ENCODE results near the gene POMT1.
"Not testable (repeated sequence)": the region's sequence is repeated elsewhere in the genome, so short reads cannot be mapped to it uniquely, and the experiment has no call there.

Gene POMT1, protein sequence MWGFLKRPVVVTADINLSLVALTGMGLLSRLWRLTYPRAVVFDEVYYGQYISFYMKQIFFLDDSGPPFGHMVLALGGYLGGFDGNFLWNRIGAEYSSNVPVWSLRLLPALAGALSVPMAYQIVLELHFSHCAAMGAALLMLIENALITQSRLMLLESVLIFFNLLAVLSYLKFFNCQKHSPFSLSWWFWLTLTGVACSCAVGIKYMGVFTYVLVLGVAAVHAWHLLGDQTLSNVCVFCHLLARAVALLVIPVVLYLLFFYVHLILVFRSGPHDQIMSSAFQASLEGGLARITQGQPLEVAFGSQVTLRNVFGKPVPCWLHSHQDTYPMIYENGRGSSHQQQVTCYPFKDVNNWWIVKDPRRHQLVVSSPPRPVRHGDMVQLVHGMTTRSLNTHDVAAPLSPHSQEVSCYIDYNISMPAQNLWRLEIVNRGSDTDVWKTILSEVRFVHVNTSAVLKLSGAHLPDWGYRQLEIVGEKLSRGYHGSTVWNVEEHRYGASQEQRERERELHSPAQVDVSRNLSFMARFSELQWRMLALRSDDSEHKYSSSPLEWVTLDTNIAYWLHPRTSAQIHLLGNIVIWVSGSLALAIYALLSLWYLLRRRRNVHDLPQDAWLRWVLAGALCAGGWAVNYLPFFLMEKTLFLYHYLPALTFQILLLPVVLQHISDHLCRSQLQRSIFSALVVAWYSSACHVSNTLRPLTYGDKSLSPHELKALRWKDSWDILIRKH

DNA sequence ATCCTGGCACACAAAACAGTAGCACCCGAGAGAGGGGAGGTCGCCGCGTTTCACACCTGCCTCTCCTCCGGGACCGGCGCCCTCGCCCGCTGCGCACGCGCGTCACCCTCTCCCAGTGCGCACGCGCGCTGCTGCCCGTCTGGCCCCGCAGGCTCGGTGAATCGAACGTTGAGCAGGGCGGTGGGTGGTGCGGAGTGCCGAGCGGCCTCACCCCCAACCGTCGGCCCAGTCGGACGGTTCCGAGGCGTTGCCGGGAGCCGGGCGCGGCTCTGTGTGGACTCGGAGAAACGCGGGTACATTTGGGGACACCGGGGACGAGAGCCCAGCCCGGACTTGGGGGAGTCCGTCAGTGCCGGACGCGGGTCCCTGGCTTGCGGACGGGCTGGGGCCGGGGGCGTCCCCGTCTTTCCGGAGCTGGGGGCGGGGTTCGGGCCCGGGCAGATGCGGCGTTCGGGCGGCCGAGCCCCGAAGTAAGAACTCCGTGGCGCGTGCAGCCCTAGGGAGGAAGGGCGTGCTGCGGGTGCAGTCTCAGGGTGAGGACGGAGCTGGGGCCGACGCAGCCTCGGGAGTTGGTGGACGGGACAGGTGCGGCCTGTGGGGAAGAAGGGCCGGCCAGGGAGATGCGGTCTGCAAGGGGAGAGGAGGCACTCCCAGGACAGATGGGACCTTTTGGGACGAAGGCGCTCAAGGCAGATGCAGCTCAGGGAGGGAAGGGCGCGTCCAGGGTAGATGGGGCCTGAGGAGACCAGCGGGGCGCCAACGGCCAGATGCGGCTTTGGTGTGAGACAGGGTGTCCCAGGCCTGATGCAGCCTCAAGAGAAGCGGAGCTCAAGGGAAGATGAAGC lies at the start of gene POMT1:
TSS of gene POMT1 (plus strand) at position 138 of the 845 bp plus-strand sequence. CDS start 1,301 bp downstream, outside the sequence.
- DNase-seq: peak; percentile 51

- DNase-seq: no peak
These were observed 48.7 kb upstream of the POMT1 start for GRCh38 chr9:131454028-131454427.

DNA sequence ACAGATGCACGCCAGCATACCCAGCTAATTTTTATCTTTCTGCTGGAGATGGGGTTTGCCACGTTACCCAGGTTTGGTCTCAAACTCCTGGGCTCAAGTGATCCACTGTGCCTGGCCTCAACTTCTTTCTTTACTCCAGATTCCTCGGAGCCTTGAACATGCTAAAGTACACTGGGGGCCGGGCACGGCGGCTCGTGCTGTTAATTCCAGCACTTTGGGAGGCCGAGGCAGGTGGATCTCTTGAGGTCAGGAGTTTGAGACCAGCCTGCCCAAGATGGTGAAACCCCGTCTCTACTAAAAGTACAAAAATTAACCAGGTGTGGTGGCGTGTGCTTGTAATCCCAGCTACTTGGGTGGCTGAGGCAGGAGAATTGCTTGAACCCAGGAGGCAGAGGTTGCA lies 47.1 kb upstream of the POMT1 start:
- not testable (repeated sequence) for DNase-seq

DNA sequence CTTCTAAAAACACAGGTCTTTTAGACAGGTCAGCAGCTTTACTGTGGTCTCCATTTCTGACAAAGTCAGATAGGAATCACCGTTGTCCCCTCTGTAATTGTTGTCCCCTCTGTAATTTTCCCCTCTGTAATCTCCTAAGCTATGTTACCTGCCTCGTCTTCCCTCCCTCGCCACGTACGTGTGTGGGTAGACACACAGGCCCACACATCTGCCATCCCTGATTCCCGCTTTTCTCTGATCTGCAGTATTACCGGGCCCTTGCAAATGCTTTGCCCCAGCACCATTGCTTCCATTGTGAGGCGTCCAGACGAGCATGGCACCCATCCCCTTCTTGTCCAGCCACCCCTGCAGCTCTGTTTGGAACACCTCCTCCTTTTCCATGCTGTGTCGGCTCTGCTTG lies 45.0 kb upstream of the POMT1 start:
- no peak for DNase-seq

GRCh38 chr9:131459056-131459455 lies 43.7 kb upstream of the POMT1 start:
- no peak for DNase-seq

DNA sequence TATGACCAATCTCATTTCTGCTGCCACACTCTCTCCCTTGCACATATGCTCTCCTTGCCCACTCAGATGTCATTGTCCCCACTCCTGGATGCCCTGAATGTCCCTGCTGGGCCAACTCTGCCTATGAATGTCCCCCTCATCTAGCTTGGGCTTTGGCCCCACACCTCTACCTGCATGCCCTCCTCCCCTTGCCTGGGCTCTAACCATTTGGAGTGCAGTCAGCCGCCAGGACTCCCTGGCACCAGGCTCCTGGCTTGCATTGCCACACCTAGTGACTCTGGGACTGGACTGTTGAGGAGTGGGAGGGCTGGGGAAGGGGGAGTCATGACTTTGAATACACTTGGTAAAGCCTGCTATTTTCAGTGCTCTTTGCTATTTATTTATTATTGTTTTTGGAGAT lies 41.6 kb upstream of the POMT1 start:
- no peak for DNase-seq

- no peak for DNase-seq
These were observed 38.2 kb upstream of the POMT1 start for GRCh38 chr9:131464354-131465000.

- DNase-seq: no peak
These were observed 37.3 kb upstream of the POMT1 start for GRCh38 chr9:131465401-131465800.

DNA sequence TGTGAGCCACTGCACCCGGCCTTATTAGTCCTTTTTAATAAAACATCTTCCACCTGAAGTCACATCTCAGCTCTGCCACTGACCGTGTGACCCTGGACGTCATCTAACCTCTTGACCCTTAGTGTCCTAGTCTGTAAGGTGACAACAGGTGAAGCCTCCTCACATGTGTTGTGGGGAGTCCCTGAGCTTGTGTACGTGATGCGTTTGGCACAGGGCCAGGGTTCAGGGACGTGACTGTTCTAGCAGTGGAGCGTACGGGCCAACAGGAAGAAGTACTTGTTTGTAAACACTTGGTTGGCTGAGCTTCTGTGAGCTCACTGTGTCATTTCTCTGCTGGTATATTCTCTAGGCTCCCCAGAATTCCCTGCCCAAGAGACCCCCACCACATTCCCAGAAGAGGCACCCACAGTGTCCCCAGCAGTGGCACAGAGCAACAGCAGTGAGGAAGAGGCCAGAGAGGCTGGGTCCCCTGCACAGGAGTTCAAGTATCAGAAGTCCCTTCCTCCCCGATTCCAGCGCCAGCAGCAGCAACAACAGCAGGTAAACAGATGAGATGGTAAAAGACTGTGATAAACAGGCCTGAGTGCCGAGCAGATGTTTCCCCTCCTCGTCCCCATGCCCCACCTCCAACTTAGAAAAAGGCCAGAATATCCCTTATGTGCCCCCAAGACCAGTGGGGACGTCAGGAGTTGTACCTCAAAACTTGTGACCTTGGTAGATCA lies 35.3 kb upstream of the POMT1 start:
- no peak for DNase-seq

GRCh38 chr9:131468031-131468430 lies 34.7 kb upstream of the POMT1 start:
- no peak for DNase-seq

- no peak for DNase-seq
These were observed 33.4 kb upstream of the POMT1 start for GRCh38 chr9:131469356-131469755.

- DNase-seq: no peak
These were observed 32.8 kb upstream of the POMT1 start for GRCh38 chr9:131469951-131470350.

DNA sequence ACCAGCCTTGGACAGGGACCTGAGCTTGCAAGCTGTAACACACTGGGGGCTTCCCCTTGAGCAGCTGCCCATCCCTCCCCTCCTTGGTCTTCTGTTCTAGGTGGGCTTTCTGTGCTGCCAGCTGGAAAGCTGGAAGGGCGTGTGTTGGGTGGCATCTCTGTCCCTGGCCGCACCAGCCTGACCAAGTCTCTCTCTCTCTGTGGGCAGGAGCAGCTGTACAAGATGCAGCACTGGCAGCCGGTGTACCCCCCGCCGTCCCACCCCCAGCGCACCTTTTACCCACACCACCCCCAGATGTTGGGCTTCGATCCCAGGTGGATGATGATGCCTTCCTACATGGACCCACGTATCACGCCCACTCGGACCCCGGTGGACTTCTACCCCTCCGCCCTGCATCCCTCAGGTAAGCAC lies 32.1 kb upstream of the POMT1 start:
- DNase-seq: no peak

- not testable (repeated sequence) for DNase-seq
These were observed 30.6 kb upstream of the POMT1 start for GRCh38 chr9:131472085-131472484.

DNA sequence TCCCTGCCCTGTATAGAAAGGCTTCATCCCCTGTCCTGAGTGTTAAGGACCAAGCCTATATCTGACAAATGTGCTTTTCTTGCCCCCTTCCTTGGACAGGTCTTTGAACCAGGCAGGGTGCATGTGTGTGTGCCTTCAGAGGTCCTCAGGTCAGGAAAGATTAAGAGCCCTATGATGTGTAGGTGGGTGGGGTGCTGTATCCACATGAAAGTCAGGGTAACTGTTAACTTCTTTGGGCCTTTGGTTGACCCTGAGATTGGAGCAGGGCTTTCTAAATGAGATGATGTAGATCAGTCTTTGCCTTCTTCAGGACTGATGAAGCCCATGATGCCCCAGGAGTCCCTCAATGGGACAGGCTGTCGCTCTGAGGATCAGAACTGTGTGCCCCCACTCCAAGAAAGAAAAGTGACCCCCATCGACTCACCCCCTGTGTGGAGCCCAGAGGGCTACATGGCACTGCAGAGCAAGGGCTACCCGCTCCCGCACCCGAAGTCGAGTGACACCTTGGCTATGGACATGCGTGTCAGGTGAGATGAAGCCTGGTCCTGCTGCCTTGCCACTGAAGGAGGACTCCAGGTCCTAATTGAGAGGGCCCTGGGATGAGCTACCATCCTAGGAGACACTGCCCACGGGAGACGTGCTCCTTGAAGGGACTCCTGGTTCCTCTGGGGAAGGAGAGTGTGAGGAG lies 29.4 kb upstream of the POMT1 start:
- DNase-seq: no peak

GRCh38 chr9:131473891-131474290 lies 28.8 kb upstream of the POMT1 start:
- no peak for DNase-seq

DNA sequence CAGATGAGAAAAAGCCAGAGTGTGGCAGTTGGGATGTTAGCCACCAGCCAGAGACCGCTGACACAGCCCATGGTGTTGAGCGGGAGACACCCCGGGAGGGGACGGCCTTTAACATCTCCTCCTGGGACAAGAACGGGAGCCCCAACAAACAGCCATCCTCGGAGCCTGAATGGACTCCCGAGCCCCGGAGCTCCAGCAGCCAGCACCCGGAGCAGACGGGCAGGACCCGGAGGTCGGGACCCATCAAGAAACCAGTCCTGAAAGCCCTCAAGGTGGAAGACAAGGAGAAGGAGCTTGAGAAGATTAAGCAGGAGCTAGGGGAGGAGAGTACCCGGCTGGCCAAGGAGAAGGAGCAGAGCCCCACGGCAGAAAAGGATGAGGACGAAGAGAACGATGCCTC lies 28.0 kb upstream of the POMT1 start:
- no peak for DNase-seq

- DNase-seq: no peak
These were observed 27.4 kb upstream of the POMT1 start for GRCh38 chr9:131475111-131475955.

GRCh38 chr9:131475956-131476776 lies 26.6 kb upstream of the POMT1 start:
- no peak for DNase-seq

Data from NCI-H1048 (cell line).